ENCODE measurements around the gene RUFY2. TPM values are rescaled to one million over a fixed set of nuclear protein-coding genes. Genes with fewer than 3 reads are reported as not detected.
"Not testable (repeated sequence)": the region's sequence is repeated elsewhere in the genome, so short reads cannot be mapped to it uniquely, and the experiment has no call there.

Gene RUFY2
- total and polyA plus RNA-seq, 8 donors, result 4.6 to 104 (median 27.6) TPM

DNA sequence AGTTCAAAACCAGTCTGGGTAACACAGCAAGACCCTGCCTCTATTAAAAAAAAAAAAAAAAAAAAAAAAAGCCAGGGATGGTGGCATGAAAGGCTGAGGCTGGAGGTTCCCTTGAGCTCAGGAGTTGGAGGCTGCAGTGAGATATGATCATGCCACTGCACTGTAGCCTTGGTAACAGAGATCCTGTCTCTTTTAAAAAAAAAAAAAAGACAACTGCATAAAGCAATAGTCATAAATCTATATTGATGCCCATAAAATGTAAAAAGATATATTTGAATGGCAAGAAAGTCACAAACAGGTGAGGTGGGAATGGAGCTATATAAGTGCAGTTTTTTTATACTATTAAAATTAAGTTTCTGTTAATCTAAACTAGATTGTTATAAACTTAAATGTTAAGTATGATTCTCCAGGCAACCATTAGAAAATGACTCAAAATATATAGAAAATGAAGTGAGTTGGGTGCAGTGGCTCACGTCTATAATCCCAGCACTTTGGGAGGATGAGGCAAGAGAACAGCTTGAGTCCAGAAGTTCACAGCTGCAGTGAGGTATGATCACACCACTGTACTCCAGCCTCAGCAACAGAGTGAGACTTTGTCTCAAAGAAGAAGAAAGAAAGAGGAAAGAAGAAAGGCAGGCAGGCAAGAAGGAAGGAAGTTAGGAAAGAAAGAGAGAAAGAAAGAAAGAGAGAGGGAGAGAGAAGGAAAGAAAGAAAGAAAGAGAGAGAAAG is 88.6 kb downstream of the RUFY2 start:
- no peaks in the 10 kb centered on the region for H3K36me3 ChIP-seq
- WGBS, 5 donors, result 68 to 94% (median 78%) methylated on average over 1 of the region's 1 CpG
- TF ChIP-seq CTCF (IDR thresholded peaks at IDR 0.05) (no peak), EP300 (IDR thresholded peaks at IDR 0.05) (no peak), POLR2A (IDR thresholded peaks at IDR 0.05) (no peak), POLR2AphosphoS5 (IDR thresholded peaks at IDR 0.05) (no peak)
- intact Hi-C loops (cut with DNase I; ENCODE audit: low total_unique reads), result no loop called here
- no peak for DNase-seq
- no peaks in the 10 kb centered on the region for H3K27me3 ChIP-seq
- H3K9me3 ChIP-seq, result peaks cover 0 to 21% (median 15%) of the 10 kb centered on the region in 4 donors
- no peak overlapping the region for H3K27ac ChIP-seq
- H3K4me1 ChIP-seq, result peaks cover 0 to 6% (median 0%) of the 10 kb centered on the region in 4 donors
- H3K4me3 ChIP-seq, result no peak overlapping the region

DNA sequence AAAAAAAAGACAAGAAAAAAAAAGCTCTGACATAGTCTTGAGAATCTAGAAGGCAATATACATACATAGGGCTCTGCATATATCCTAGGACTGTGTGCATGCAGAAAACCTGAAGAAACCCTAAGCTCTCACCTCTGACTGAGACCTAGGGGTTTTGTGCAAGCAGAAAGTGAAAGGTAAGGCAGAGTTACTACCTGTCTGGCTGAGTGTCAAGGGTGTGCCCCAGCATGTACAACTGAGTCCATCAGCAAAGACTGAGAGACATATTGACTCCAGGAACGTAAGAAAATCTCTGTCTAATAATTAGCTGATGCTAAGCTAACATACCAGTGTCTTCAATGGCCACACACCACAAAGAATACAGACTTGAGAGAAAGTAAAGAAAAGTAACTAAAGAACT is 91.5 kb downstream of the RUFY2 start:
- DNase-seq, result no peak
- H3K27me3 ChIP-seq, result no peaks in the 10 kb centered on the region
- TF ChIP-seq EP300 (IDR thresholded peaks at IDR 0.05) (no peak), POLR2A (IDR thresholded peaks at IDR 0.05) (no peak), CTCF (IDR thresholded peaks at IDR 0.05) (no peak), POLR2AphosphoS5 (IDR thresholded peaks at IDR 0.05) (no peak)
- H3K4me1 ChIP-seq, result peaks cover 0 to 6% (median 0%) of the 10 kb centered on the region in 4 donors
- no peak overlapping the region for H3K4me3 ChIP-seq
- peak overlapping the region in 1 of 5 donors; percentile 26 for H3K27ac ChIP-seq
- WGBS, 5 donors, result 53 to 79% (median 63%) methylated on average over 1 of the region's 1 CpG
- H3K36me3 ChIP-seq, result no peaks in the 10 kb centered on the region
- H3K9me3 ChIP-seq, result peaks cover 0 to 21% (median 15%) of the 10 kb centered on the region in 4 donors
- intact Hi-C loops (cut with DNase I; ENCODE audit: low total_unique reads), result no loop called here

GRCh38 chr10:68314930-68315329 is 92.1 kb downstream of the RUFY2 start:
- H3K4me3 ChIP-seq; H3K27me3 ChIP-seq; H3K27ac ChIP-seq; H3K36me3 ChIP-seq; intact Hi-C loops (cut with DNase I; ENCODE audit: low total_unique reads); H3K4me1 ChIP-seq: not testable (repeated sequence)
- WGBS, 5 donors, result 56 to 82% (median 62%) methylated on average over 6 of the region's 6 CpGs
- peak in 1 of 2 donors; percentile 51 for DNase-seq
- H3K9me3 ChIP-seq, result peaks cover 0 to 21% (median 15%) of the 10 kb centered on the region in 4 donors
- TF ChIP-seq POLR2AphosphoS5 (IDR thresholded peaks at IDR 0.05), result peak in 2 of 3 donors; percentile 48 to 74

- Histone ChIP-seq H3K36me3 (no peaks in the 10 kb centered on the region), H3K9me3 (no peaks in the 10 kb centered on the region), H3K4me1 (peaks cover 0 to 8% (median 3%) of the 10 kb centered on the region in 4 donors), H3K4me3 (no peak overlapping the region), H3K27me3 (no peaks in the 10 kb centered on the region), H3K27ac (no peak overlapping the region)
- intact Hi-C loops (cut with DNase I; ENCODE audit: low total_unique reads), result no loop called here
- DNase-seq, result no peak
- TF ChIP-seq EP300 (IDR thresholded peaks at IDR 0.05) (no peak), POLR2AphosphoS5 (IDR thresholded peaks at IDR 0.05) (no peak), POLR2A (IDR thresholded peaks at IDR 0.05) (no peak), CTCF (IDR thresholded peaks at IDR 0.05) (no peak)
Observed at GRCh38 chr10:68310531-68310930, 96.5 kb downstream of the RUFY2 start.

GRCh38 chr10:68305854-68306253 is 101.2 kb downstream of the RUFY2 start:
- intact Hi-C loops (cut with DNase I; ENCODE audit: low total_unique reads), result no loop called here
- Histone ChIP-seq H3K9me3 (no peaks in the 10 kb centered on the region), H3K4me1 (peaks cover 7 to 43% (median 18%) of the 10 kb centered on the region in 4 donors), H3K4me3 (peak overlapping the region; percentile 17 to 32 (median 30)), H3K36me3 (no peaks in the 10 kb centered on the region), H3K27me3 (no peaks in the 10 kb centered on the region), H3K27ac (peak overlapping the region in 4 of 5 donors; percentile 23 to 75 (median 66))
- DNase-seq, result no peak
- 0 to 37% (median 12%) methylated on average over 1 of the region's 1 CpG for WGBS, 5 donors
- no peak for TF ChIP-seq POLR2A (IDR thresholded peaks at IDR 0.05)
- TF ChIP-seq POLR2AphosphoS5 (IDR thresholded peaks at IDR 0.05), result no peak

Measured in stomach (tissue), 9 donors.